HK-2 (cell line): ENCODE data around the gene ULBP1.
"Not testable (repeated sequence)": the region's sequence is repeated elsewhere in the genome, so short reads cannot be mapped to it uniquely, and the experiment has no call there.

ENCODE experiments used
- DNase-seq: peaks from one replicate; pipeline ENCODE4 v3.0.0-alpha.2; 2018; ENCODE audit not compliant: unreplicated experiment

The ULBP1 gene

DNA sequence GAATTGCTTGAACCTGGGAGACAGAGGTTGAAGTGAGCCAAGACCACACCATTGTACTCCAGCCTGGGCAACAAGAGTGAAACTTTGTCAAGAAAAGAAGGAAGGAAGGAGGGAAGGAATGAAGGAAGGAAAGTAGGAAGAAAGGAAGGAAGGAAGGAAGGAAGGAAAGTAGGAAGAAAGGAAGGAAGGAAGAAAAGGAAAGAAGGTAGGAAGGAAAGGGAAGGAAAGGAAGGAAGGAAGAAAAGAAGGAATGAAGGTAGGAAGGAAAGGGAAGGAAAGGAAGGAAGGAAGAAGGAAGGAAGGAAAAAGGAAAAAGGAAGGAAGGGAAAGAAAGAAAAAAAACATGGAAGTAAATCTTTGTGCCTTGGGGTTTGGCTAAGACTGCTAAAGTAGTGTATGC is 11.7 kb downstream of the ULBP1 start:
- no peak for DNase-seq

DNA sequence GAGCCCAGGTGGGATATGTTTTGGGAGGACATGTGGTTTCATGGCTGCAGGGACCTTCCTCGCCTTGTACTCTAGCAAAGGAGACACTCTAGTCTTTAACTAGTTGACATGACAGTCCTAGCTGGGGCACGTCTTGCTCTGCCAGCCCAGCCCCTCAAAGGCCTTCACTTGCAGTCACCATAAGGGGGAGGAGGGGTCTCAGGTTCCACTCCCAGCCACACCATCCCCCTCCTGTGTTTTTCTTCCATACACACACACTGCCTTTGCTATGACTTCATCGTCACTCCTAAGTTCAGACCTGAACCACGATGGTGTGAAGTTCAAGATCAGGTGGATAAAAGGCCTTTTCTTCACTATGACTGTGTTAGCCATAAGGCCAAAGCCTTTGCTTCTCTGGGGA is 13.5 kb downstream of the ULBP1 start:
- DNase-seq, result no peak

DNA sequence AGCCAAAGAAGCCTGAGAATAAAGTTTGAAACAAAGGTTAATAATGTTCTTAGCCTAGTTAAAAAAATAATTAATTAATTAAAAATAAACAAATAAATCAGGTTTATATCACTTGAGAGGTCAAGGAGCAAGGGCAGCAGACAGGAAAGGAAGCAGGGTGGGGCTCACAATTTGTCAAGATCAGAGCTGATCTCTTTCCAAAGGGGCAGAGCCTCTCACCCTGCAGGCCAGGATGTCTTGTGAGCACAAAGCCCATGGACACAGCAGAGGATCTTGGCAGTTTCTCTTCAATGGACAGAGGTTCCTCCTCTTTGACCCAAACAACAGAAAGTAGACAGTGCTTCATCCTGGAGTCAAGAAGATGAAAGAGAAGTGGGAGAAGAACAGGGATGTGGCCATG is 14.9 kb downstream of the ULBP1 start:
- no peak for DNase-seq

DNA sequence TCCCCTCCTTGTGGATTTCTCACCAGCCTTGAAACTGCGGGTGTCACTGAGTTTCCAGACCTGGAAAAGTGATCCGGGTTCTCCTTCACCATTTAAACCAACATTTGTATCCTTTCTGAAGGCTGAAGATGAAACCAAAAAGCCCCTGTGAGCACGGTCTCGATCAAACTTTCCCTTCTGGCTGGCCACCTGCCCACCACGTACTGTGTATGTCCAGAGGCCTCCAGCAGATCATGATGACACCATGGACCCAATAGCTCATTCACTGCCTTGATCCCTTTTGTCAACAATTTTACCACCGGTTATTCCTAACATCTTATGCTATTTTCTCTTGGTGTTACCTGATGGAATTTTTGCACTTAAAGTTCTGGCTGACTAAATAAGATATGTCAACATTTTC is 15.6 kb downstream of the ULBP1 start:
- no peak for DNase-seq

GRCh38 chr6:149983145-149983544 is 19.4 kb downstream of the ULBP1 start:
- no peak for DNase-seq

DNA sequence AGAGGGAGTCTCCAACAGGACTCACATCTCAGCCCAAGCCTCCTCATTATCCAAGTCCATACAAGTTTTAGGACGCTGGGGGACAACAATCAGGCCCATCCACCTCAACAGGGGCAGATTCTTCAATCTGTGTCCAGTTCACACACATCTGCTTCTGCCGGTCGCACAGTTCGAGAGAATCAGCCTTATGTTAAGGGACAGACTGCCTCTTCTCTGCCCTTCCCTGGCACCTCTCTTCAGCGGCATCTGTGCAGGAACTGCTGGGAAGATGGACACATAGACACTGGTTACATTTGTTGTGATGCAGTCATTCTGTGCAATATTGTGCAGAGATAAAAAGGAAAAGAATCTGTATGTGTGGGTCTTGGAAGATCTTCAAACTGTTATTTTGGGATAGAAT is 21.0 kb downstream of the ULBP1 start:
- no peak for DNase-seq

GRCh38 chr6:149985481-149985937 is 21.8 kb downstream of the ULBP1 start:
- no peak for DNase-seq

DNA sequence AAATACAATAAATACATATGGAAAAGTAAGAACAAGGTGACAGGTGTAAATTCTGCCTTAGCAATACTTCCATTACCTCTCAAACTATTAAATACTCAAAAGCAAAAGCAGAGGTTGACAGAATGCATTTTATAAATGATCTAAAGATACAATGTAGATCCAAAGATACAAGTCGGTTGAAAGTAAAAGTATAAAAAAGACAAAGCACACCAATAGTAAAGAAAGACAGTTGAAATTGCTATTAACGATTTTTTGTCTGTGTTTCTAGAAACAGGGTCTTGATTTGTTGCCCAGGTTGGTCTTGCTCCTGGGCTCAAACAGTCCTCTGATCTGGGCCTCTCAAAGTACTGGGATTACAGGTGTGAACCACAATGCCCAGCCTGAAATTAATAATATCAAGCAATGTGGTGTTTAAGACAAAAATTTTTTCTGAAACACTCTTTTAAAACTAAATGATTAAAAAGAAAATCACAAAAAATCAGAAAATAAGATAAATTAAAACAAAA is 23.9 kb downstream of the ULBP1 start:
- DNase-seq, result no peak

- no peak for DNase-seq
Measured at GRCh38 chr6:149988550-149989346, 25.0 kb downstream of the ULBP1 start.

GRCh38 chr6:149990212-149990660 is 26.5 kb downstream of the ULBP1 start:
- no peak for DNase-seq

GRCh38 chr6:149990661-149991471 is 27.1 kb downstream of the ULBP1 start:
- no peak for DNase-seq

DNA sequence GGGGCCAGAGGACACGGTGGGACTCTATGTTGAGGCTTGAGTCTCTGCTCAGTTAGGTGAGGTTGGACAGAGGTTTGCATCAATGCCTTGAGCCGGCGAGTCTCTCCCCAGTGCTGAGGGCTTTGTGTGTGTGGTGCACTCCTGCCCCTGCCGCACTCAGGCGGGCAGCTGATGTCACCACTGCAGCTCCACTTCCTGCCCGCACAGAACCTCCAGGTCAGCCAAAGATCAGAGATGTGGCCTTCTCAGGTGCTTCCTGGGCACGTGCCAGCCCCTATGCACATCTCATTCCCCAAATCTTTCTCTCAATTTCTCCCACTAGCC is 27.7 kb downstream of the ULBP1 start:
- DNase-seq, result not testable (repeated sequence)

DNA sequence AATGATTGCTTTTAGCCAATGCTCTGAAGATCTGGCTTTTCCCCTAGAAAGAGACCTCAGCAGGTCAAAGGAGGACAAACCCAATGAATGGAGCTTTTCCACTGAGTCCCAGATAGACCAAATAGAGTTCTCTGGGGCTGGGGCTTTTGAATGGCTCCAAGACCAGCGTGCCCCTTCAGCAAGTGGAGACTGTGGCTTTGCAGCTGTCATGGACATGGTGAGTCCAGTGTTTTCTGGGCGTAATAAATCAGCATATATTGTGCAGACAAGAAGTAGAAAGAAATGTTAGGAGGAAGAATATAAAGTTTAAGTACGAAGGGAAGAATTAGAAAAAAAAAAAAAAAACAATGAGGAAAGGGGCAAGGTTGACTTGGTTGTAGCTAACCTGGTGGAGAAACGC is 28.1 kb downstream of the ULBP1 start:
- DNase-seq, result no peak

DNA sequence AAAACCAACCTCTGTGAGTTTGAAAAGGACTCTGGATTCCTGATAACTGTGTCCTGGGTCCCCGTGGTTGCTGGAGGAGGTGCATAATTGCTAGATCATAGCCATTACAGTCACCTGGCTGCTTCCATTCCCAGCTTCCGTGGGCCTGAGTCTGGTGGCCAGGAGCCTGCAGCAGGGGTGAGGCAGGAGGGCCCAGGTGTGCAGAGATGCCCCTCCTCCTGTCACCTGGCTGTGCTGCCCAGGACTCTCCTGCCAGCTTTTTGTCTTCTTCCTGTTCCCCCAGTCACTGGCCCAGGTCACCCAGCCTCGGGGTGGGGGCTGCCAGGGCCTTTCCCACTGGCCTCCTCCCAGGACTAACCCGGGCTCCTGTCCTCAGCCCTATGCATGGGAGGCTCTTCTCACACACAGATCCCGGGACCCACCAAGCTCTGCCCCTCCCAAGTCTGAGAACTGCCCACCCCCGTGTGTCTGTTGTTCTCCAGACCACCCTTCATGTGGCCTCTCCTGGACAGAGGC is 31.6 kb downstream of the ULBP1 start:
- DNase-seq, result no peak

GRCh38 chr6:149995971-149996370 is 32.2 kb downstream of the ULBP1 start:
- no peak for DNase-seq

DNA sequence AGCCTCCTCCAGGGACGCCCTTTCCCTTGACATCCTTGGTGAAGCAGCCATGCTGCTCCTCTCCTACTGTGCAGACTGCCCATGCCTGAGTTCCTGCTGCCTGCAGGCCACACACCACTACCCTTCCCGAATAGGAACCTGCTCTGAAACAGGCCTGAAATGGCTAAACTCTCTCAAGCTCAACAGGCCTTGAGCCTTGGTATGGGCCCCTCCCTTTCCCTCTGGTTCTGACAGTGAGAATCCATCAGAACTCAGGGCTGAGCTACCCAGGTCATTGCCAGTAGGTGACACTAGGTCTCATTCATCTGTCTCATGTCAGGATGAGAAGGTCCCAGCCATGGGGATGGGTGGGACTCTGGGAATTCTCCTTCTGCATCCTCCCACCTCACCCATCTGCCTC is 35.9 kb downstream of the ULBP1 start:
- DNase-seq, result no peak

GRCh38 chr6:150001295-150002008 is 37.7 kb downstream of the ULBP1 start:
- no peak for DNase-seq

DNA sequence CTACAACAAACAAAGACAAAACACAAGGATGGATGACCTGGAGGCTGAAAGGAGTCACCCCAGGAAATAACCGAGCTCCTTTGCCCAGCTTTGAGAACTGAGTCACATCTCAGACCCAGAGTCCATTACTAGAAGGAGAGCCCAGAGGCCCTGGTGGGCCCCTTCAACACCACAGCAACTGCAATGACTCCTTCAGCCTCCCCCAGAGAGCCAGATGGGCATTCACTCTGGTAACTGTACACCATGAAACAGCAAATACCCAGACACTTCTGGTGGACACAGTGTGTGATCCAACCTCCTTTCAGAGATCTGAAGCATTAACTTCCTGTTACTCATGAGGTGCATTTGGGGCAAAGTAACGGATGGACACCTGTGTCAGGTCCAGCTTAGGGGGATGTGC is 39.0 kb downstream of the ULBP1 start:
- no peak for DNase-seq

- DNase-seq, result not testable (repeated sequence)
Measured at GRCh38 chr6:150003599-150003998, 39.9 kb downstream of the ULBP1 start.

GRCh38 chr6:150004101-150004782 is 40.5 kb downstream of the ULBP1 start:
- no peak for DNase-seq
